Measurements from ENCODE around the gene GAST. TPM values are rescaled to one million over a fixed set of nuclear protein-coding genes. Genes with fewer than 3 reads are reported as not detected.

GAST gene
- total and polyA plus RNA-seq, 11 donors: not detected

- ATAC-seq (no peak), DNase-seq (no peak)
- Histone ChIP-seq H3K9me3 (no peaks in the 10 kb centered on the region), H3K27me3 (peaks cover 0 to 2% (median 0%) of the 10 kb centered on the region in 9 donors), H3K27ac (no peak overlapping the region), H3K36me3 (no peaks in the 10 kb centered on the region), H3K4me1 (no peaks in the 10 kb centered on the region), H3K4me3 (no peak overlapping the region)
- WGBS, 4 donors: 70 to 75% (median 73%) methylated on average over 13 of the region's 13 CpGs
- no peak for TF ChIP-seq CTCF (IDR thresholded peaks at IDR 0.05)
- TF ChIP-seq POLR2A (IDR thresholded peaks at IDR 0.05): no peak
- intact Hi-C loops (cut with DNase I): no loop called here
Observed at GRCh38 chr17:41705271-41705991, 6.7 kb upstream of the GAST start.

GRCh38 chr17:41707803-41708669, 4.1 kb upstream of the GAST start:
- TF ChIP-seq CTCF (IDR thresholded peaks at IDR 0.05) (no peak), POLR2A (IDR thresholded peaks at IDR 0.05) (no peak)
- no peak overlapping the region for H3K27ac ChIP-seq
- H3K36me3 ChIP-seq: no peaks in the 10 kb centered on the region
- no peak for DNase-seq
- H3K4me3 ChIP-seq: no peak overlapping the region
- no peak for ATAC-seq
- intact Hi-C loops (cut with DNase I): no loop called here
- H3K9me3 ChIP-seq: no peaks in the 10 kb centered on the region
- H3K27me3 ChIP-seq: peaks cover 0 to 6% (median 0%) of the 10 kb centered on the region in 9 donors
- H3K4me1 ChIP-seq: no peaks in the 10 kb centered on the region
- WGBS, 4 donors: 77 to 80% (median 78%) methylated on average over 10 of the region's 10 CpGs

- Histone ChIP-seq H3K36me3 (no peaks in the 10 kb centered on the region), H3K27me3 (peaks cover 0 to 6% (median 0%) of the 10 kb centered on the region in 9 donors), H3K4me3 (no peak overlapping the region), H3K9me3 (no peaks in the 10 kb centered on the region), H3K27ac (no peak overlapping the region), H3K4me1 (no peaks in the 10 kb centered on the region)
- TF ChIP-seq CTCF (IDR thresholded peaks at IDR 0.05) (no peak), POLR2A (IDR thresholded peaks at IDR 0.05) (no peak)
- intact Hi-C loops (cut with DNase I): no loop called here
- ATAC-seq (no peak), DNase-seq (no peak)
- 64 to 75% (median 68%) methylated on average over 8 of the region's 8 CpGs for WGBS, 4 donors
Observed at GRCh38 chr17:41710472-41711090, 1.6 kb upstream of the GAST start.
